Measurements from ENCODE around the gene KRT76.

Gene KRT76

GRCh38 chr12:52728374-52728773 is 48.8 kb downstream of the KRT76 start:
- H3K4me1 ChIP-seq (ENCODE audit: control insufficient read depth, insufficient read depth, low read length), result no peaks in the 10 kb centered on the region
- H3K27me3 ChIP-seq (ENCODE audit: control insufficient read depth, insufficient read depth, low read length), result no peaks in the 10 kb centered on the region
- no peak overlapping the region for H3K9ac ChIP-seq (ENCODE audit: low read length)
- no peak overlapping the region for H3K4me3 ChIP-seq (ENCODE audit: low read length)
- H3K36me3 ChIP-seq (ENCODE audit: control insufficient read depth, insufficient read depth, low read length), result no peaks in the 10 kb centered on the region
- H3K9me3 ChIP-seq (ENCODE audit: control insufficient read depth, low read length), result no peaks in the 10 kb centered on the region

- no peaks in the 10 kb centered on the region for H3K27me3 ChIP-seq (ENCODE audit: control insufficient read depth, insufficient read depth, low read length)
- H3K9ac ChIP-seq (ENCODE audit: low read length), result no peak overlapping the region
- no peaks in the 10 kb centered on the region for H3K36me3 ChIP-seq (ENCODE audit: control insufficient read depth, insufficient read depth, low read length)
- no peaks in the 10 kb centered on the region for H3K4me1 ChIP-seq (ENCODE audit: control insufficient read depth, insufficient read depth, low read length)
- H3K4me3 ChIP-seq (ENCODE audit: low read length), result no peak overlapping the region
- no peaks in the 10 kb centered on the region for H3K9me3 ChIP-seq (ENCODE audit: control insufficient read depth, low read length)
These were observed 50.1 kb downstream of the KRT76 start for GRCh38 chr12:52727037-52727436.

GRCh38 chr12:52726451-52726850 is 50.7 kb downstream of the KRT76 start:
- Histone ChIP-seq H3K9me3 (ENCODE audit: control insufficient read depth, low read length) (no peaks in the 10 kb centered on the region), H3K9ac (ENCODE audit: low read length) (no peak overlapping the region), H3K36me3 (ENCODE audit: control insufficient read depth, insufficient read depth, low read length) (no peaks in the 10 kb centered on the region), H3K4me3 (ENCODE audit: low read length) (no peak overlapping the region), H3K27me3 (ENCODE audit: control insufficient read depth, insufficient read depth, low read length) (peaks cover 2% of the 10 kb centered on the region), H3K4me1 (ENCODE audit: control insufficient read depth, insufficient read depth, low read length) (no peaks in the 10 kb centered on the region)

GRCh38 chr12:52724384-52724783 is 52.8 kb downstream of the KRT76 start:
- Histone ChIP-seq H3K27me3 (ENCODE audit: control insufficient read depth, insufficient read depth, low read length) (peaks cover 2% of the 10 kb centered on the region), H3K4me3 (ENCODE audit: low read length) (no peak overlapping the region), H3K9me3 (ENCODE audit: control insufficient read depth, low read length) (no peaks in the 10 kb centered on the region), H3K9ac (ENCODE audit: low read length) (no peak overlapping the region), H3K36me3 (ENCODE audit: control insufficient read depth, insufficient read depth, low read length) (no peaks in the 10 kb centered on the region), H3K4me1 (ENCODE audit: control insufficient read depth, insufficient read depth, low read length) (no peaks in the 10 kb centered on the region)

- Histone ChIP-seq H3K9me3 (ENCODE audit: control insufficient read depth, low read length) (no peaks in the 10 kb centered on the region), H3K4me1 (ENCODE audit: control insufficient read depth, insufficient read depth, low read length) (no peaks in the 10 kb centered on the region), H3K9ac (ENCODE audit: low read length) (no peak overlapping the region), H3K36me3 (ENCODE audit: control insufficient read depth, insufficient read depth, low read length) (no peaks in the 10 kb centered on the region), H3K4me3 (ENCODE audit: low read length) (no peak overlapping the region), H3K27me3 (ENCODE audit: control insufficient read depth, insufficient read depth, low read length) (peaks cover 4% of the 10 kb centered on the region)
These were observed 54.5 kb downstream of the KRT76 start for GRCh38 chr12:52722680-52723079.

GRCh38 chr12:52721838-52722470 is 55.2 kb downstream of the KRT76 start:
- Histone ChIP-seq H3K9me3 (ENCODE audit: control insufficient read depth, low read length) (no peaks in the 10 kb centered on the region), H3K4me3 (ENCODE audit: low read length) (no peak overlapping the region), H3K4me1 (ENCODE audit: control insufficient read depth, insufficient read depth, low read length) (no peaks in the 10 kb centered on the region), H3K36me3 (ENCODE audit: control insufficient read depth, insufficient read depth, low read length) (no peaks in the 10 kb centered on the region), H3K9ac (ENCODE audit: low read length) (no peak overlapping the region), H3K27me3 (ENCODE audit: control insufficient read depth, insufficient read depth, low read length) (peaks cover 7% of the 10 kb centered on the region)

- H3K9me3 ChIP-seq (ENCODE audit: control insufficient read depth, low read length), result no peaks in the 10 kb centered on the region
- peaks cover 14% of the 10 kb centered on the region for H3K27me3 ChIP-seq (ENCODE audit: control insufficient read depth, insufficient read depth, low read length)
- H3K4me3 ChIP-seq (ENCODE audit: low read length), result no peak overlapping the region
- no peaks in the 10 kb centered on the region for H3K36me3 ChIP-seq (ENCODE audit: control insufficient read depth, insufficient read depth, low read length)
- no peaks in the 10 kb centered on the region for H3K4me1 ChIP-seq (ENCODE audit: control insufficient read depth, insufficient read depth, low read length)
- no peak overlapping the region for H3K9ac ChIP-seq (ENCODE audit: low read length)
These were observed 56.7 kb downstream of the KRT76 start for GRCh38 chr12:52720365-52720886.

Data from mucosa of stomach (tissue), 1 donor.